Fibroblast of the aortic adventitia (primary cell): ENCODE results near the gene RBBP8. TPM values are rescaled to one million over a fixed set of nuclear protein-coding genes. Genes with fewer than 3 reads are reported as not detected.

Source experiments
- DNase-seq: peaks from one replicate; pipeline ENCODE4 v3.0.0-alpha.2; 2010; ENCODE audit warnings: low read depth
- H3K4me3 ChIP-seq: 2 replicates; pipeline ENCODE4 v1.5.1; 2011; ENCODE audit warnings: low read depth, mild to moderate bottlenecking, control low read depth, low read length, moderate library complexity
- total RNA-seq: library from RNA; depleted of rRNA; stranded (reverse); fragments of >200 nt; gene quantifications from 2 replicates; pipeline ENCODE4 v1.2.3, GENCODE V29; 2012; ENCODE audit warnings: low replicate concordance
- TF ChIP-seq, protein P1 (sequence below): IDR thresholded peaks from 2 replicates; pipeline ENCODE4 v1.5.1; 2011; ENCODE audit warnings: mild to moderate bottlenecking, low read length, control low read depth, inconsistent platforms; ENCODE audit not compliant: insufficient read depth

RBBP8 gene
- total RNA-seq, 1 donor: 80.1 TPM

DNA sequence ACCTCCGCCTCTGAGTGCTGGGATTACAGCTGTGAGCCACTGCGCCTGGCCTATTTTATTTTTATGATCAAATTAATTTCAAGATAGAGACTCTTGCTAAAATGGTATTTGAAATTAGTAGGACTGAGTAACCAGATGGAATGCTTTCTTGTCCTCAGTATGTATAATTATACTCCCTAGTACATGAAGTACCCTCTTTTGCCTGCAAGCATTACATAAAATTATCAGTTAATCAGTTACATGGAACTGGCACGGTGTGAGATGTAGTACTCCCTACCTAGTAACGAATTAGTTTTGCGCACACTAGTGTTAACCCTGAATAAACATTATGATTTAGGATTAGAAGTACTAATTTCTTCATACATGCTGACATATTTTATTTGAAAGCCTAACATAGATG is 41.6 kb downstream of the RBBP8 start:
- TF ChIP-seq, protein P1, sequence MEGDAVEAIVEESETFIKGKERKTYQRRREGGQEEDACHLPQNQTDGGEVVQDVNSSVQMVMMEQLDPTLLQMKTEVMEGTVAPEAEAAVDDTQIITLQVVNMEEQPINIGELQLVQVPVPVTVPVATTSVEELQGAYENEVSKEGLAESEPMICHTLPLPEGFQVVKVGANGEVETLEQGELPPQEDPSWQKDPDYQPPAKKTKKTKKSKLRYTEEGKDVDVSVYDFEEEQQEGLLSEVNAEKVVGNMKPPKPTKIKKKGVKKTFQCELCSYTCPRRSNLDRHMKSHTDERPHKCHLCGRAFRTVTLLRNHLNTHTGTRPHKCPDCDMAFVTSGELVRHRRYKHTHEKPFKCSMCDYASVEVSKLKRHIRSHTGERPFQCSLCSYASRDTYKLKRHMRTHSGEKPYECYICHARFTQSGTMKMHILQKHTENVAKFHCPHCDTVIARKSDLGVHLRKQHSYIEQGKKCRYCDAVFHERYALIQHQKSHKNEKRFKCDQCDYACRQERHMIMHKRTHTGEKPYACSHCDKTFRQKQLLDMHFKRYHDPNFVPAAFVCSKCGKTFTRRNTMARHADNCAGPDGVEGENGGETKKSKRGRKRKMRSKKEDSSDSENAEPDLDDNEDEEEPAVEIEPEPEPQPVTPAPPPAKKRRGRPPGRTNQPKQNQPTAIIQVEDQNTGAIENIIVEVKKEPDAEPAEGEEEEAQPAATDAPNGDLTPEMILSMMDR: no peak

DNA sequence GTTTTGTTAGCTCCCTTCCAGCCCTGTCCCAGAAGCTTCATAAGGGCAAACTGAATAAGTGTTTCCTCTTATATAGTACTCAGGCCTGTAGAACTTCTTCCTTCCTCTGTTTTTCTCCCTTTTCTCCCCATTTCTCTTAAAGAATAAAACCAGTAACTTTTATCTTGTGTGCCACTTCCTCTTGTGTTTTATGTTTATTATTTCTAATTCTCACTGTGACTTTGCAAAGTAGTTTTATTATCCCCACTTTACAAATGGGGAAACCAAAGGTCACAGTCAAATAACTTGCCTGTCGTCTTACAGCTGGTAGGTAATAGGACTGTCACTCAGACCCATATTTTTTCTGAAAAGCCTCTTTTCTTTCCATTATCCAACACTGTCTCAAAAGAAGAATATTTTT is 42.4 kb downstream of the RBBP8 start:
- TF ChIP-seq, protein P1: no peak
- DNase-seq: no peak
- H3K4me3 ChIP-seq: no peak overlapping the region

More for the DNA sequence above, 41.6 kb downstream of the RBBP8 start:
- H3K4me3 ChIP-seq: no peak overlapping the region
- DNase-seq: no peak

DNA sequence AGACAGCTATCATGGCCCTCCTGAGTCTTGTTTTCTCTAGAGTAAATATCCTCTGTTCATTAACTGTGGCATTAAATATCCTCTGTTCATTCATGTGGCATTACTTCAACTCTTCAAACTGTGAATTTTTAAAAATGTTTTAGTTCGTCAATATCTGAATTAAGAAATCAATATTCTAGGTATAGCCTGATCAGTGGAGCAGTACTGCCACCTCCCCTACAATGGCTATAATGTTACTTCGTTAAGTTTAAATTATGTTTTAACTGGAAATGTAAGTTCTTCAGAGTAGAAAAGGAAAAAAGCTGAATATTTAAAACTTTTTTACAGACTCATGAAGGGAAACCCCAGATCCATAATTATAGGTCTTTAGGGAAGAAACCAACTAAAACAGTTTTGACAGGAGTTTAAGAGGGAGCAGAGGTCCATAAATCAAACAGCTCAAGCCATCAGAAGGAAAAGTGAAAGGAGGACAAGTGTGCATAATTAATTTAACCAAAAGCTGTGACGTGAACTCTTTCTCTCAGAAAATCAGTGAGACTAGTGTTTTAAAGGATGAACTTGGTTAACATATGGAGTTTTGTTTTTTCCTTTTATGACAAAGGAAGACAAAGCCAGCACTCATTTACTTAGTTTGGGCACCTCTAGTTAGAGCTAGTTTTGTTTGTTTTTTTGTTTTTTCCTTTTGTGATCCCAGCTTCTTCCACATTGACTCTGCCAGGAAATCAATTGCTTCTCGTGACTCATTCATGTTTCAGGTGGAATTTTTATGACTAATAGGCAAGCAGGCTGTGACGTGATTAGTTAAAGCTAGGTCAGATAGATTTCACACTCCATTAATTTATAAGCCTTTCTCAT is 44.9 kb downstream of the RBBP8 start:
- DNase-seq: peak; percentile 84
- TF ChIP-seq, protein P1: no peak
- H3K4me3 ChIP-seq: no peak overlapping the region

DNA sequence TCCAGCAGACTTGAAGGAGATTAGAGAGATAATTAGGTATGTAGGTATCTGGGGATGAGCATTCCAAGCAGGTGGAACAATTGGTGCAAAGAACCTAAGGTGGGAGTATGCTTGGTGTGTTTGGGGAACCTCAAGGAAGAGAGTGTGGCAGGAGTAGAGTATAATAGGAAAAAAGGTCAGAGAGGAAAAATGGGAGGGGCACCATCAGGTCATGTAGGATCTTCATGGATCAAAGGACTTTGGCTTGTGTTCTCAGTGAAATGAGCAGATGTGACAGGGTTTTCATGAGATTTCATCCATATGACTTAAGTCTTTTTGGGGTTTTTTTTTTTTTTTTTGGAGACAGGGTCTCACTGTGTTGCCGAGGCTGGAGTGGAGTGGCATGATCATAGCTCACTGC is 47.3 kb downstream of the RBBP8 start:
- no peak overlapping the region for H3K4me3 ChIP-seq
- DNase-seq: no peak
- TF ChIP-seq, protein P1: no peak

DNA sequence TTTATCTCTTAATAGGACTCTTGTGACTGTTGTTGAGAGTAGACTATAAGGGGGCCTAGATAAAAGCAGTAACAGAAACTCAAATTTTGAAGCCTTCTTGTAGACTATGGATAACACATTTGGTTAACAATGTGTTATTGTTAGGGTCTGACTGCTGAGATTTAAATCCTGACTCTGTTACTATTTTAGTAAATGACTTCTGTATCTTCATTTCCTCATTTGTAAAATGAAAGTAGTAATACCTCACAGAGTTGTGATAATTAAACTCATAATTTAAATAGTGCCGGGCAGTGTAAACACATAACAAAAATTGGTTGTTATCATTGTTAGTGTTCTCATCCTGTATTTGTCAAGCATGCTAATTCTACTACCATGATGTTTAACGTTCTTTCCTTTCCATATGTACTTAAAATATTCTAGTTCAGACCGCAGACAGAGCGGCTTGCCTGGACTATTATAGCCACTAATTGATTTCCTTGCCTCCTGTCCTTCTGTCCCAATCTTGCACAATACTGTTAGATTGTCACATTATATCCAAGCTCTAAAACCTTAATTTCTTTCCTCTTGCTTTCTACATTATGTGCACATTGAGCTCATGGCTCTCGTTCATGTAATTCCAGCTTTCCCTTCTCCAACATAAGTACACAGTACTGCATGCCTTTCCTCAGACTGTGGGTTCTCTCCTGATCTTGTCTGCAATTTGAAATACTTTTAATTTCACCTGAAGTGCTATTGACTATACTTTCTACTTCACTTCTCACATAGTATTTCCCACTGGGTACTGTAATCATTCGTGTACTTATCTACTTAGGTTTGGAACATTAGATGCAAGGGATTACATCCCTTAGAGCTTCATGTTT is 48.4 kb downstream of the RBBP8 start:
- TF ChIP-seq, protein P1: no peak
- no peak for DNase-seq
- no peak overlapping the region for H3K4me3 ChIP-seq

DNA sequence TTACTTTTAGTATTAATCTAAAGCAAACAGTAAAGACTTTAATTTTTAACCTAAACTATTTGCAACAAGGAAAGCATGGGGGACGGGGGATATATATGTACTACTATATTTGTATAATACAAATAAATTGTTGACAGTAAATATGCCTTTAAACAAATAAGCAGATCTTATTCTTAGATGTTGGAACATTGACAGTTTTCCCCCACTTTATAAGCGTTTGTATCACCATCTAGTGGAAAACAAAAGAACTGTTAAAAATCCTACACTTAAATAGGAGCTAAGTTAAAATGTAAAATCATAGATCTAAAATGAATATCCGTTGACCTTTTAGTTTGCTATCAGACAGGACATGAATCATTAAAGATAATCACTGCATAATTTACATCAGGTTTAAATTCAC is 50.0 kb downstream of the RBBP8 start:
- H3K4me3 ChIP-seq: no peak overlapping the region
- DNase-seq: peak; percentile 81
- TF ChIP-seq, protein P1: peak; percentile 54
